Endothelial cell of umbilical vein (primary cell): ENCODE data around the gene RAMACL. TPM values are rescaled to one million over a fixed set of nuclear protein-coding genes. Genes with fewer than 3 reads are reported as not detected.

Experiments used
- BruUV-seq: library from RNA; stranded (reverse); fragments of 400-500 nt; replicated peaks from 2 replicates; lab custom pipeline; 2021; lab: Mats Ljungman, UMichigan
- CTCF ChIA-PET: fragments of 300-600, 350-600 bp; sonication (Branson Sonifier 250); formaldehyde crosslinking; loops from one replicate; lab custom pipeline; 2021; ENCODE audit warnings: antibody characterized with exemption, inconsistent platforms; lab: Charles Lee
- POLR2A ChIA-PET: fragments of 300-600, 350-600 bp; sonication (Branson Sonifier 250); formaldehyde crosslinking; loops from one replicate; lab custom pipeline; 2021; ENCODE audit warnings: antibody characterized with exemption, inconsistent platforms; lab: Charles Lee
- DNase-seq: peaks from one replicate; pipeline ENCODE4 v3.0.0-alpha.2; 2011; ENCODE audit warnings: low read depth, low spot score
- FAIRE-seq: peaks from 2 replicates; lab custom pipeline; 2011; peaks lifted over from hg19 to GRCh38; lab: Jason Lieb, UNC
- H2AFZ ChIP-seq: 2 replicates; pipeline ENCODE4 v1.6.0; 2012; ENCODE audit warnings: low read depth, low read length, control low read depth, inconsistent platforms
- H3K27ac ChIP-seq: 2 replicates; pipeline ENCODE4 v1.5.1; 2011; ENCODE audit warnings: low read depth, mild to moderate bottlenecking, control low read depth, low read length, moderate library complexity; ENCODE audit not compliant: insufficient read depth
- H3K27me3 ChIP-seq, 2 experiments: 2 replicates each; pipeline versions ENCODE4 v1.6.0 to v1.6.1; 2011; ENCODE audit warnings: low read length in 2 of 2, mixed read lengths in 1 of 2; ENCODE audit not compliant: control insufficient read depth in 2 of 2, insufficient read depth in 2 of 2
- H3K36me3 ChIP-seq, 2 experiments: 2 replicates in 1 of 2; 3 replicates in 1 of 2; pipeline ENCODE4 v1.5.1; 2011; ENCODE audit warnings: low read length in 2 of 2, mild to moderate bottlenecking in 1 of 2, moderate library complexity in 1 of 2; ENCODE audit not compliant: control insufficient read depth in 2 of 2, insufficient read depth in 2 of 2; ENCODE audit errors: extremely low read depth in 1 of 2
- H3K4me1 ChIP-seq: 3 replicates; pipeline ENCODE4 v1.5.1; 2011; ENCODE audit warnings: mild to moderate bottlenecking, low read length; ENCODE audit not compliant: control insufficient read depth, insufficient read depth; ENCODE audit errors: extremely low read depth
- H3K4me2 ChIP-seq: 2 replicates; pipeline ENCODE4 v1.6.1; 2011; ENCODE audit warnings: low read length, control low read depth, mixed read lengths; ENCODE audit not compliant: insufficient read depth
- H3K4me3 ChIP-seq, 3 experiments: fragments of 200-600 bp in 1 of 3; sonication (generic), shearing (Covaris generic) in 1 of 3; replicated peaks in 1 of 3; 2 replicates each; pipeline ENCODE4 v1.5.1; 2011 to 2016; ENCODE audit warnings: control low read depth in 3 of 3, low read length in 3 of 3, mild to moderate bottlenecking in 2 of 3, inconsistent platforms in 1 of 3, low read depth in 1 of 3, moderate library complexity in 1 of 3; ENCODE audit not compliant: insufficient read depth in 1 of 3
- H3K79me2 ChIP-seq: 2 replicates; pipeline ENCODE4 v1.6.0; 2012; ENCODE audit warnings: low read length, inconsistent platforms; ENCODE audit not compliant: control insufficient read depth, insufficient read depth
- H3K9ac ChIP-seq: replicated peaks from 2 replicates; pipeline ENCODE3; 2011; ENCODE audit warnings: low read length, control low read depth; ENCODE audit not compliant: insufficient read depth; ENCODE audit errors: extremely low read depth
- H3K9me1 ChIP-seq: replicated peaks from 3 replicates; pipeline ENCODE4 v1.6.0; 2011; ENCODE audit warnings: mild to moderate bottlenecking, low read length; ENCODE audit not compliant: control insufficient read depth, insufficient read depth; ENCODE audit errors: extremely low read depth
- H3K9me3 ChIP-seq: replicated peaks from 2 replicates; pipeline ENCODE4 v1.5.1; 2012; ENCODE audit warnings: low read length, inconsistent platforms; ENCODE audit not compliant: control insufficient read depth, insufficient read depth
- H4K20me1 ChIP-seq: replicated peaks from 2 replicates; pipeline ENCODE3; 2011; ENCODE audit warnings: mild to moderate bottlenecking, low read length; ENCODE audit not compliant: control insufficient read depth, insufficient read depth; ENCODE audit errors: extremely low read depth
- CTCF ChIP-seq, 2 donors: IDR thresholded peaks; 1 replicate in 1 of 2; 2 replicates in 1 of 2; pipeline ENCODE4 v1.5.1; 2011; ENCODE audit warnings: low read length in 2 of 2, mild to moderate bottlenecking in 2 of 2, moderate library complexity in 2 of 2, control low read depth in 1 of 2, inconsistent platforms in 1 of 2, low read depth in 1 of 2; ENCODE audit not compliant: insufficient read depth in 1 of 2; ENCODE audit errors: extremely low read depth in 1 of 2
- EZH2 ChIP-seq: IDR thresholded peaks from 2 replicates; pipeline ENCODE4 v1.6.1; 2012; ENCODE audit warnings: borderline replicate concordance, low read depth, mild to moderate bottlenecking, moderate library complexity, low read length, inconsistent platforms; ENCODE audit not compliant: severe bottlenecking
- FOS ChIP-seq: IDR thresholded peaks from 2 replicates; pipeline ENCODE4 v1.6.1; 2011; ENCODE audit warnings: mild to moderate bottlenecking, low read length, moderate library complexity, borderline replicate concordance; ENCODE audit not compliant: insufficient read depth
- GATA2 ChIP-seq: IDR thresholded peaks from 2 replicates; pipeline ENCODE4 v1.7.0; 2011; ENCODE audit warnings: low read depth, mild to moderate bottlenecking, moderate library complexity, mixed read lengths, low read length; ENCODE audit not compliant: insufficient read length, insufficient read depth
- JUN ChIP-seq: IDR thresholded peaks from 2 replicates; pipeline ENCODE4 v1.6.1; 2011; ENCODE audit warnings: borderline replicate concordance, low read depth; ENCODE audit not compliant: insufficient read length, insufficient read depth
- MAX ChIP-seq: IDR thresholded peaks from 2 replicates; pipeline ENCODE4 v1.6.1; 2011; ENCODE audit not compliant: insufficient read depth, insufficient read length
- MYC ChIP-seq: IDR thresholded peaks from one replicate; pipeline ENCODE4 v1.6.1; 2011; ENCODE audit warnings: mild to moderate bottlenecking, low read depth, low read length
- POLR2A ChIP-seq: IDR thresholded peaks from 2 replicates; pipeline ENCODE4 v1.6.1; 2012; ENCODE audit warnings: low read depth, mild to moderate bottlenecking, control low read depth, low read length
- POLR2AphosphoS5 ChIP-seq: IDR thresholded peaks from 2 replicates; pipeline ENCODE4 v1.6.1; 2012; ENCODE audit warnings: low read depth, mild to moderate bottlenecking, control low read depth, low read length, moderate library complexity; ENCODE audit not compliant: insufficient read depth
- dilution Hi-C: fragments of 300-500 bp; cut with MboI; formaldehyde crosslinking; loops from one replicate; pipeline ENCODE4 v1.15.0; 2019; ENCODE audit warnings: low sequenced_read_pairs; ENCODE audit not compliant: extremely low pct_ligation_motif_present
- intact Hi-C: fragments of 100-400 bp; cut with micrococcal nuclease; formaldehyde crosslinking; loops from one replicate; pipeline ENCODE4 v1.10.0; 2022
- polyA plus RNA-seq, 4 experiments: library from polyadenylated mRNA; depleted of rRNA in 3 of 4; stranded (reverse) in 3 of 4; unstranded in 1 of 4; fragments of >200 nt; gene quantifications; 2 replicates each; pipeline versions ENCODE4 v1.2.1 to v1.2.3, GENCODE V29; 2011 to 2012; ENCODE audit warnings: missing spikeins in 1 of 4
- total RNA-seq: library from RNA; stranded (reverse); gene quantifications from 2 replicates; pipeline ENCODE4 v1.2.3, GENCODE V29; 2021

Gene RAMACL
- total and polyA plus RNA-seq, 2 donors (not counting 3 experiments of a cell fraction or from before 2014, with no cell fraction given) = 0.17 to 5.3 TPM

DNA sequence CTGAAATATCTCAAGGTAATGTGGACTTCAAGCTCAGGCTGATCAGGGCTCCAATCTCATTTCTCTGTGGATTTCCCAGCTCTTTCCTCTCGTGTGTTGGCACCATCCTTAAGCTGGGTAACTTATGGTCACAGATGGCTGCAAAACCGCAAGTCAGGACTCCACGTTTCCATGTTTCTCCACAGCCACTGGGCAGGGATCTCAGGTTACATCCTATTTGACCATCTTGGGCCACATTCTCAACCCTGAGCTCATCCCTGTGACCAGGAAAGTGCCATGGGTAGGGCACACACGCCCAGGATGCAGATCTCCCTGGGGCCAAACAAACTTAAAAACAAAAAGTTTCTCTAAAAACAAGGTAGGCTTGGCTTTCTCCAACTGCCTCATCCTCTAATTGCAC is 25.2 kb upstream of the RAMACL start:
- intact Hi-C loops (no loop called here), dilution Hi-C loops (no loop called here)
- H3K36me3 ChIP-seq = peaks cover 0 to 1% of the 10 kb centered on the region in 2 experiments
- DNase-seq = no peak
- H3K27me3 ChIP-seq = no peaks in the 10 kb centered on the region
- no peak overlapping the region for H3K9ac ChIP-seq
- no peak overlapping the region for H3K4me3 ChIP-seq
- H4K20me1 ChIP-seq = no peaks in the 10 kb centered on the region
- FAIRE-seq = no peak
- H3K9me3 ChIP-seq = no peaks in the 10 kb centered on the region
- POLR2A ChIA-PET = interaction anchor here (0.8 kb wide), 1 partner anchor 16 kb away, joined by 3 read pairs; the partner anchor contains the start of gene RPS6KA2
- TF ChIP-seq CTCF (IDR thresholded peaks at IDR 0.05; ENCODE audit: extremely low read depth in 1 of 2, insufficient read depth in 1 of 2, low read depth in 1 of 2, low read length in 2 of 2) (no peak), GATA2 (no peak), MYC (no peak), POLR2A (no peak), EZH2 (no peak), POLR2AphosphoS5 (no peak), FOS (no peak), JUN (no peak), MAX (no peak)
- CTCF ChIA-PET = no interaction called here
- H2AFZ ChIP-seq = no peak overlapping the region
- H3K79me2 ChIP-seq = peaks cover 22% of the 10 kb centered on the region
- no peak overlapping the region for H3K4me2 ChIP-seq
- no peak overlapping the region for H3K27ac ChIP-seq
- peaks cover 34% of the 10 kb centered on the region for H3K4me1 ChIP-seq
- BruUV-seq = no TSS peak
- H3K9me1 ChIP-seq = no peaks in the 10 kb centered on the region
